Activated effector memory CD4-positive, alpha-beta T cell treated with Interleukin-2 at 50 U/mL for 16 hours (primary cell): ENCODE data around the gene NR1I2.

Source experiments
- DNase-seq: peaks from one replicate; pipeline ENCODE4 v3.0.0-alpha.2; 2020

Gene NR1I2

DNA sequence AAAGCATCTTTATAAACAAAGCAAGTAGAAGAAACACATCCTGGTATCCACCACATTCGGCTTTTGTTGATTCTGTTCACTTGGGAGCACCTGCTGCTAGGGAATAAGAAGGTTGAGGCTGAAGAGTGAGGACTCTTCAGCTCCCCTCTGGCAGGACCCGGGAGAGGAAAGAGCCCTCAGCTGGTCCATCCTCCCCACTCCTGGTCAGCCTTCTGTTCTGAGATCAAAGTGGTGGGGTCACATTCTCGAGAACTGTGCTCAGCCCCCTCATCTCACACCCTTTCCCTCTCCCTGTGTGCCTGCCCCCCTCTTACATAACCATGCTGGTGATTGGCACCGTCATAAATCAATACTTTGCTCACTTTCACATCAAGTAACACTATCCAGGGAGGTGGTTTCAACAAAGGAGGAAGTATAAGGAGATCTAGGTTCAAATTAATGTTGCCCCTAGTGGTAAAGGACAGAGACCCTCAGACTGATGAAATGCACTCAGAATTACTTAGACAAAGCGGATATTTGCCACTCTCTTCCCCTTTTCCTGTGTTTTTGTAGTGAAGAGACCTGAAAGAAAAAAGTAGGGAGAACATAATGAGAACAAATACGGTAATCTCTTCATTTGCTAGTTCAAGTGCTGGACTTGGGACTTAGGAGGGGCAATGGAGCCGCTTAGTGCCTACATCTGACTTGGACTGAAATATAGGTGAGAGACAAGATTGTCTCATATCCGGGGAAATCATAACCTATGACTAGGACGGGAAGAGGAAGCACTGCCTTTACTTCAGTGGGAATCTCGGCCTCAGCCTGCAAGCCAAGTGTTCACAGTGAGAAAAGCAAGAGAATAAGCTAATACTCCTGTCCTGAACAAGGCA, at the start of gene NR1I2:
Gene NR1I2 (plus strand): TSS at position 772 of the 869 bp plus-strand sequence.
- no peak for DNase-seq

GRCh38 chr3:119733812-119734211, 48.1 kb upstream of the NR1I2 start:
- no peak for DNase-seq

DNA sequence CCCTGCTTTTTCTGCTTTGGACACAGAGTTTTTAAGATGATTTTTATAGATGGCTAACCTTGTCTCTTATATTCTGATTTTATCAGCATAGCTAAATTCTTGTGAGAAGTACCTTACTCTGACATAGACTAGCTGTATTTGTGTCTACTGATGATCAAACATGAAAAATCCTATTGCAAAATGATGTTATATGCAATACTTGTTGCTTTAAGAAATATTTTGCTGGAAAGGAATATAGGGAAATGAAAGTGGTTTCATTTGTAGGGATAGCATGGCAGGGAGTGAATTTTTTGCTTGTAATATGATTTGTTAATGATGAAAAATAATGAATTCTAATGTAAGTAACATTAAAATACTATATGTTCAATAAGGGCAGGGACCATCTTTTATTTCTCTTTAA, 43.2 kb upstream of the NR1I2 start:
- no peak for DNase-seq

- no peak for DNase-seq
These were observed 40.0 kb upstream of the NR1I2 start for GRCh38 chr3:119741657-119742590.

DNA sequence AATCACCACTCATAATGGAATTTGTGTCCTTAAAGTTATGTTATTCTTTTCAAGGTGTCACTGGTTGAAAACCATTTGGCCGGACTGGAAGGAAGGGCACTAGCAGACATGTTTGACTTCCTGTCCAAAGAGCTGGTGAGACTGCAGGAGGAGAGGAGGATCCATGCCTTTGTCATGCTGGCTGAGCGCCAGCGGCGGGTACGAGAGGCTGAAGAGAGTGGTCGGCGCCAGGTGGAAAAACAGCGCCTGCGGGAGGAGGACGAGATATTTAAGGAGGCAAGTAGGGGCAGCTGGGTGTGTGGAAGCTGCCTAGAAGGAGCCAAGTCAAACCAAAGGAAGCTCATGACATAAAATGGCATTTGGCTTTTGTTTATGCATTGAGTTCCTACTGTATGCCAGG, 38.0 kb upstream of the NR1I2 start:
- DNase-seq, result no peak

- no peak for DNase-seq
These were observed 36.0 kb upstream of the NR1I2 start for GRCh38 chr3:119745942-119746341.

- DNase-seq, result no peak
These were observed 35.5 kb upstream of the NR1I2 start for GRCh38 chr3:119746423-119746822.

GRCh38 chr3:119747357-119747756, 34.5 kb upstream of the NR1I2 start:
- no peak for DNase-seq

GRCh38 chr3:119748991-119749390, 32.9 kb upstream of the NR1I2 start:
- no peak for DNase-seq

GRCh38 chr3:119751423-119751822, 30.5 kb upstream of the NR1I2 start:
- DNase-seq, result no peak

- no peak for DNase-seq
These were observed 21.9 kb upstream of the NR1I2 start for GRCh38 chr3:119759962-119760361.

DNA sequence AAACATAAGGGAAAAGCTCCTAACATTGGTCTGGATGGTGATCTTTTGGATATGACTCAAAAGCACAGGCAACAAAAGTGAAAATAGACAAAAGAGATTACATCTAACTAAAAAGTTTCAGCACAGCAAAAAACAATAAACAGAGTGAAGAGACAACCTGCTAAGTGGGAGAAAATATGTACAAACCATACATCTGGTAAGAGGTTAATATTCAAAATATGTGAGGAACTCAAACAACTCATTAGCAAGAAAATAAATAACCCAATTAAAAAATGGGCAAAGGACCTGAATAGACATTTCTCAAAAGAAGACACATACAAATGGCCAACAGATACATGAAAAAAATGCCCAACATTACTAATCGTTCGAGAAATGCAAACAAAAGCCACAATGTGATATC, 19.0 kb upstream of the NR1I2 start:
- DNase-seq, result no peak

DNA sequence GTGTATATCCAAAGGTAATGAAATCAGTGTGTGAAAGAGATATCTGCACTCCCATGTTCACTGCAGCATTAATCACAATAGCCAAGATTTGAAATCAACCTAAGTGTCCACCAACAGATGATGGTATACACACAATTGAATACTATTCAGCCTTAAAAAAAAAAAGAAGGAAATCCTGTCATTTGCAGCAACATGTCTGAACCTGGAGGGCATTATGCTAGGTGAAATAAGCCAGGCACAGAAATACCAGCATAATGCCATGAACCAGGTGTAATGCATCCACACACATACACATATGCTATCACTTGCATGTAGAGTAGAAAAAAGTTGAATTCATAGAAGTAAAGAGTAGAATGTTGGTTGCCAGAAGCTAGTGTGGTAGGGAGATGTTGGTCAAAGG, 18.4 kb upstream of the NR1I2 start:
- DNase-seq, result no peak

DNA sequence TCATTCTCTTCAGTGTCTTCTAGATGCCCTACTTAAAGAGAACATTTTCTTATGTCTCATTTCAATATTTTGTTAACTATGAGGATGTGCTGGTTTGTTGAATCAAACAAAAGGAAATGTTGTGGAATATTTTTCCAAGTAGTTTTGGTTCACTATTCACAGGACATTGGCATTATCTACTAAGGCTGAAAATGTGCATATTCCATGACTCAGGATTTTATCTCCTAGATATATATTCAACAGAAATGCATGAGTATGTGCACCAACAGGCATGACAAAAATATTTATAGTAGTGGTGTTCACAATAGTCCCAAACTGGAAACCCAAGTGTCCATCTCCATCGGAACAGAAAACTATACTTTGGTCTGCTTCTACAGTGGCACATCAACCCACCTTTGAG, 16.7 kb upstream of the NR1I2 start:
- no peak for DNase-seq

- no peak for DNase-seq
These were observed 13.8 kb upstream of the NR1I2 start for GRCh38 chr3:119767936-119768601.

DNA sequence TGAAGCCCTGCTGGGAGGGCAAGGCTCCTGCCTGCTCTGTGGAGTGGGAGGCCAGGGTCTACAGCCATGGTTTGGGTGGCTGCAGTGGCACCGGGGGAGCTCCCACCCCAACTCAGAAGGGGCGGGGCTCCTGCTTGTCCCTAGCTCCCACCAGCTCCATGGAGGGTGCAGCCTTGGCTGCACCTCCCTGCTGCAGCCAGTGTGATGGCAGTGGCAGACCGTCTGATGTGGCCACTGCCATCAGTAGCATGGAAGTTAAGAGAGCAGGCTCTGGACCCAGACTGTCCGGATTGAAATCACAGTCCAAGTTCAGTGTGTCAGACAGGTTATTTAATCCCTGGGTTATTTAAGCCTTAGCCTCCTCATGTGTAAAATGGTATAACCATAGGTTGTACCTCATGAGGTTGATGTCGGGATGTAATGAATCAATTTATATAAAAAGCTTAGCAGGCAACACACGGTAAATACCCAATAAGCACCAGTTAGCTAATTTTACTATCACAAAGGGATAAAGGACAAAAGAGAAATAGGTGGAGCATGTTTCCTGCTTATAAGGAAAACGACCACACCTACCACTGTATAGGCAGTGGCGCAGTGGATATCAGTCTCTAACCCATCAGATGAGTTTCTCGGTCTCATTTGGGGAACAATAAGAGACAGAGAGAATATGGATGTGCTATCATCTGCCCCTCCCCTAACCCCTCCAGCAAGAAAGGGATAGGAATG, 13.1 kb upstream of the NR1I2 start:
- no peak for DNase-seq

DNA sequence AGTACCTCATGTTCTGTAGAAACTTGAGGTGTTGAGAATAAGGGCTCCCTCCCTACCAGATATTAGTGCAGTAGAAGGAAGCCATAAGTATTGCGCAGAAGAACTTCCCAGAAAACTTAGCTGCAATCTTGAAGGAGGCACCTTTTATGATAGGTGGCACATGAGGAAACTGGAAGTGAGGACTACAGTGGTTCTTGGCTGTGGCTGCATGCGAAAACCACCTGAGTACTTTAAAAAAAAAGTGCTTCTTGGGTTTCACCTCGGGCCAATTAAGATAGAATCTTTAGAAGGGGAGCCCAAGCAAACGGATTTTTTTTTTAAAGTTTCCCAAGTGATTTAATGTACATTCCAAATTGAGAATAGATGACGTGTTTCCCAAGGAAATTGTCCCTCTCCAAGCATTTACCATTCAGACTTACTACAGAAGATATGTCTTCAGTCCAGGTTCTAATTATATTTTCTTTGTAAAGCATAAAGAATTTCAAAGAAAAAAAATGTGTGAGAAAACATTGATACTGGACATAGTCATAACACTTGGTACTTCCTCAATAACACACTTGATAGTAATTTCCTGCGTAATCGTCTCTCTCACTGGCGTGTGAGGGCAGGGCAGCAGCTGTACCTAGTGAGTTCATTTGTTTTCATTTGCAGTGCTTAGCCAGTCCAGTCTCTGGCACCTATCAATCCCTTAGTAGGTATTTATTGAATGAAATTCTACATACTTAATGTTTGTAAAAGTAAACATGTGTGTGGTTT, 12.3 kb upstream of the NR1I2 start:
- DNase-seq, result no peak

DNA sequence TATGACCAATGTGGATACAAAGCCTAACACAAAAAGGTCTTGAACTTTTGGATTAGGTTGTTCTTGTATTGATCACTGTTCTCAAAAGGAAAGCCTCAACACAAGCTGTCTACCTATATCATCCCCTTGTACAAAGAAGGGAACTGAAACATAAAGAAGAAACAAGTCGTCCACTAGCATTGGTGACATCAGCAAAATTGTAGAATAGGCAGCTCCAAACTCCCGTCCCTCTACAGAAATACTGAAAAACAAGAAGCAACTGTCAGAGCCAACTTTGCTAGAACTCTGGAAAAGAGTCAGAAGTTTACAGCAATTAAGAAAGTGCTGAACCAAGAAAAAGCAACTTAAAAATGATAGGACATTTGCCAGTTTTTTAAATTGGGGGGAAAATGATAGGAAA, 7.5 kb upstream of the NR1I2 start:
- DNase-seq, result no peak

- no peak for DNase-seq
These were observed 5.6 kb upstream of the NR1I2 start for GRCh38 chr3:119776304-119776703.

DNA sequence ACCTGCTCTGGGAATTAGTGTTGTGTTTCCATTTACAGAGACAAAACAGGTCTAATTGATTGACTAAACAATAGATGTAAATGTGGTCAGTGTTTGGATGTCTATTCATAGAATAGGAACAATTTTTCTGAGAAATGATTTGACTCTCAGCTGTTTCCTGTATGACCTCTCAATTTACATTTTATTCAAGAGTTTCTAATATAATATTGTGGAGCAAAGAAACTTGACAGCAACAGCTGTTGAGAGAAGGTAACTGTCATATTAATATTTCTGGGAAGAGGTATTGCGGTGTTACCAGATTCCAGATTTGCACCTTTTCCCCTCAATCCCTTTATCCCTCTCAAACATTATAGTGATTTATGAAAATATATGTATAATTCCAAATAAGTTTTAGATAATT, 3.7 kb upstream of the NR1I2 start:
- no peak for DNase-seq

DNA sequence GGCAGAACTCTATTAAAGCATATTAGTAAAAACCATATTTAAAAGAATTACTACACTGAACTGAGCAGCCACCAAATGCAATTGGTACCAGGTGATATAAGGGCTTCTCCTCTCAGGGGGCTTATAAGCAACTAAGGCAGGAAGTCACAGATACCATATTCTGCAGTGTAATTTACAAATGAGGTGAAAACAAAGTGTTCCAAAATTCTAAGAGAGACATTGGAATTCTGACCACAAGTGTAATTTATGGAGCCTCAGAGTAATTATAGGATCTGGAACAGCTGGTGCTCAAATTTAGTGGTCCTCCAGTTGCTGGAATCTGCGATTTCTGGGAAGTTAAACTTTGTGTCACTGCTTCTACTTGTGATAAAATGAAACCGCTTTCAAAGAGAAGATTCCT, 3.1 kb upstream of the NR1I2 start:
- no peak for DNase-seq
